Measurements from ENCODE around the gene PLCB2.

DNA sequence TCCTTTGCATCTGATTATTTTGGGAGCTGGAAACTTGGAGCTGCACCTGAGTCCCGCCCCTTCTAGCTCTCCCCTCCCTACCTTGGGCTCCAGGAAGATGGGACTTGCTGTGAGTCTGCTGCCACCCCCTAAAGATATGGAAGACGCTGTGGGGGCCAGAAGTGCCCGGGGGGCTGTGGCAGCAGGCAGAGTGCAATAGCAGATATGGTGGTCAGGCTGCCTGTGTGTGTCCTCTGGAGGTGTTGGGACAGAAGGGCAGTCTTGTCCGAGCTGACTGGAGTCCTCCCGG, 68.4 kb downstream of the PLCB2 start:
- TF ChIP-seq, protein P1, sequence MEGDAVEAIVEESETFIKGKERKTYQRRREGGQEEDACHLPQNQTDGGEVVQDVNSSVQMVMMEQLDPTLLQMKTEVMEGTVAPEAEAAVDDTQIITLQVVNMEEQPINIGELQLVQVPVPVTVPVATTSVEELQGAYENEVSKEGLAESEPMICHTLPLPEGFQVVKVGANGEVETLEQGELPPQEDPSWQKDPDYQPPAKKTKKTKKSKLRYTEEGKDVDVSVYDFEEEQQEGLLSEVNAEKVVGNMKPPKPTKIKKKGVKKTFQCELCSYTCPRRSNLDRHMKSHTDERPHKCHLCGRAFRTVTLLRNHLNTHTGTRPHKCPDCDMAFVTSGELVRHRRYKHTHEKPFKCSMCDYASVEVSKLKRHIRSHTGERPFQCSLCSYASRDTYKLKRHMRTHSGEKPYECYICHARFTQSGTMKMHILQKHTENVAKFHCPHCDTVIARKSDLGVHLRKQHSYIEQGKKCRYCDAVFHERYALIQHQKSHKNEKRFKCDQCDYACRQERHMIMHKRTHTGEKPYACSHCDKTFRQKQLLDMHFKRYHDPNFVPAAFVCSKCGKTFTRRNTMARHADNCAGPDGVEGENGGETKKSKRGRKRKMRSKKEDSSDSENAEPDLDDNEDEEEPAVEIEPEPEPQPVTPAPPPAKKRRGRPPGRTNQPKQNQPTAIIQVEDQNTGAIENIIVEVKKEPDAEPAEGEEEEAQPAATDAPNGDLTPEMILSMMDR (optimal IDR thresholded peaks at IDR 0.05 in 1 of 3, IDR thresholded peaks at IDR 0.05 in 1 of 3, conservative IDR thresholded peaks at IDR 0.05 in 1 of 3; ENCODE audit: extremely low read depth in 1 of 3, insufficient read depth in 2 of 3, low read length in 3 of 3), result no peak
- no peak for TF ChIP-seq EZH2 (IDR thresholded peaks at IDR 0.05; ENCODE audit: low read length)

All from keratinocyte (primary cell).